Activated CD4-positive, CD25-positive, alpha-beta regulatory T cell treated with anti-CD3 and anti-CD28 coated beads, Interleukin-2, amount 50 U/mL, for 24 hours (primary cell): ENCODE results near the gene CRY2.

Source experiments
- ATAC-seq, 2 donors: fragments of 150-1000 bp; cut with Tn5 transposase; one replicate each; pipeline ENCODE4 v1.10.0; 2021; ENCODE audit warnings: mild to moderate bottlenecking in 1 of 2, moderate library complexity in 1 of 2

CRY2 gene

DNA sequence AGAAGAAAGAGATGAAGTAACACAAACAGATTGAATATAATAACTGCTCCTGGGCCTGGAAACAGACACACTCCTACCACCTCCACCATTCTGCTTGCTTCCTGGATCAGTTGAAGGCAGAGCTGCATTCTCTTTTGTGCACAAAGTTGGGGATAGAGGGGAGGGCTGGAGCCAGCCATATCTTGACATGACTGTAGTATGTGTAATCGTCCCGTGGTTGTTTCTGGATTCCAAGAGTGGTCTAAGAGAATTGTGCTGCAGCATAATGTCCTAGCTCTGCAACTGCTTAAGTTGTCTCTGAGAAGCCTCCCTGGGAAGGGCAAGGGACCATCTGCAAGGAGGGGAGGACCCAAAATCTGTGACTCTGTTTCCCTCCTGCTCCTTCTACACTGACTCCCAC is 3.2 kb downstream of the CRY2 start:
- no peak for ATAC-seq

- ATAC-seq, result no peak
These were observed 4.0 kb downstream of the CRY2 start for GRCh38 chr11:45851228-45851627.

- no peak for ATAC-seq
These were observed 4.9 kb downstream of the CRY2 start for GRCh38 chr11:45852018-45852711.

DNA sequence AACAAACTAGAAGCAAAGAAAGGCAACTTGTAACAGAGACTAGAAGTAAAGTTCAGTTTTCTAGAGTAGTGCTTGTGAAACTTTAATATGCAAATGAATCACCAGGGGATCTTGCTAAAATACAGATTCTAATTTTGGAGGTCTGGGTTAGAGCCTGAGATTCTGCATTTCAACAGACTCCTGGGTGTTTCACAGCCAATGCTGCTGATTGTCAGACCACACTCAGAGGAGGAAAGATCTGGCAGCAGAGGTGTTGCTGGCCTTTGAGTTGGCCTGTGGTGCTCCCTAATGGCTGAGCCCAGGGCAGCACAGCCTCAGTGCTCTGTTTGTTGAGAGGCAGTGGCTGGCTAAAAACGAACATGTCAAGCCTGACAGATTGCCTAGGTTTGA is 5.4 kb downstream of the CRY2 start:
- no peak for ATAC-seq

GRCh38 chr11:45853332-45854219 is 6.3 kb downstream of the CRY2 start:
- ATAC-seq, result no peak

- ATAC-seq, result no peak
These were observed 8.0 kb downstream of the CRY2 start for GRCh38 chr11:45855308-45855707.

DNA sequence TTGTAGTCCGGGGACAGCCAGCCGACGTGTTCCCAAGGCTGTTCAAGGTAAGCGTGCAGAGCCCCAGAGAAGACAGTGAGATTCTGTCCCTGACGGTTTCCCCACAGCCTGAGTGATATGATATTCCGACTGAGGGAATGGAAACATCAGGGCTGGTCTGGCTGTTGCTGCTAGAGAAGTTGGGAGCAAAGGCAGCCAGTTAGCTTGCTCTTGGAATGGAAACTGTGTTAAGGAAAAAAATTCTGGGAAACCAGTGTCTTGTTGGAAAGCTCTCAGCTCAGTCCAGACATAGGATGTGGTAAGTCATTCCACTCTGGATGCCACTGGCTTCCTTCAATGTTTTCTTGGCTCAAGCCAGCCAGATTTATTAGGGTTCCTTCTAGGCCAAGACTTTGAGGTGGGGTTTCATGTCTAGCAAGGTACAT is 8.8 kb downstream of the CRY2 start:
- ATAC-seq, result no peak

- ATAC-seq, result no peak
These were observed 10.7 kb downstream of the CRY2 start for GRCh38 chr11:45857961-45858474.

- no peak for ATAC-seq
These were observed 11.6 kb downstream of the CRY2 start for GRCh38 chr11:45858751-45859398.

- no peak for ATAC-seq
These were observed 12.4 kb downstream of the CRY2 start for GRCh38 chr11:45859661-45860140.

DNA sequence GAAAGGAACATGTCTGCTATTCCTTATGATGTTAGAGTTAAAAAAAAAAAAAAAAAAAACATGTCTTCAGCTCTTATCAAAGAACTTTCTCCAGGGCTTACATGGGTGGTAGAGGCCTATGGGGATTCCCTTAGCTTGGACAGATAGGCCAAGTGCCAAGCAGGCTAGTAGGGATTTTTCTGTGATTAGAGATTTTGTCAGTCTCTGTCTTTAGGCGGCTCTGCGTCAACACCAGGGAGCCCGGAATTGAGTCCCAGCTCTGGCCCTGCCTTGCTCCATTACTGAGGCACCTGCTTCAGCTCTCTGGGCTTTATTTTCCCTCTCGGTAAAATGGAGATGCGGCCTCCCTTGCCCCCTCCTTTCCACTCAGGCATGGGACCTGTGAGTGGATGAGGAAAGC is 13.1 kb downstream of the CRY2 start:
- no peak for ATAC-seq

GRCh38 chr11:45860764-45861510 is 13.7 kb downstream of the CRY2 start:
- no peak for ATAC-seq

DNA sequence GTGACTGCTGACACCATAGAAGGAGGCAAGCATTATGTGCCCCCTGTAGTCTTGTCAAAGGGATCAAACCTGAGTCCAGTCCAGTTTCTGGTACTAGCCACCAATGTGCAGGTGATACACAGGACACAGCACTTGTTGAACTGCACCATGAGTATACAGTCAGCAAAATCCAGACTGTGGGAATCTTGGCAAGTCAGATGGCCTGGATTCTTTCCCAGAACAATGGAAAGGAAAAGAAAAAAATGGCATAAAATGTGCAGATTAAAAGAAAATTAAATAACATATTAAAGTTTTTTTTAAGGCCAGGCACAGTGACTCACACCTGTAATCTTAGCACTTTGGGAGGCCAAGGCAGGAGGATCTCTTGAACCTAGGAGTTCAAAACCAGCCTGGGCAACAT is 16.8 kb downstream of the CRY2 start:
- ATAC-seq, result no peak

- ATAC-seq, result no peak
These were observed 22.3 kb downstream of the CRY2 start for GRCh38 chr11:45869551-45869950.

GRCh38 chr11:45870706-45871105 is 23.4 kb downstream of the CRY2 start:
- no peak for ATAC-seq

DNA sequence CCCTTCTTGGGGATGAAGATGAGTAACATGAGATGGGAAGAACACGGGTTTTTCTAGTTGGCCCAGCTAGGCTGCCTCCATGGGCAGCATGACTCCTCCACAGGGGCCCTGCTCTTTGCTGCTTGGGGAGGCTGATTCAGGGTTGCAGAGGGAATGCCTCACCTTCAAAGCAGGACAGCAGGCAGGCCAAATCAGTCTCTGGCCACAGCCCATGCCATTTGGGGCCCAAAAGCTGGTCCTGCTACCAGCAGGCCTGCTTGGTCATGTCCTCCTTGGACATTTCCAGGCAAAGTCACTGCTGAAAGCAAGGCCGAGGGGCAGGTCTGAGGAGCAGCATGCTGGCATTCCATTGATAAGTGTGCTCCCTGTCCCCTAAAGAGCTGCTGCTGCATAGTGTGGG is 24.4 kb downstream of the CRY2 start:
- no peak for ATAC-seq

DNA sequence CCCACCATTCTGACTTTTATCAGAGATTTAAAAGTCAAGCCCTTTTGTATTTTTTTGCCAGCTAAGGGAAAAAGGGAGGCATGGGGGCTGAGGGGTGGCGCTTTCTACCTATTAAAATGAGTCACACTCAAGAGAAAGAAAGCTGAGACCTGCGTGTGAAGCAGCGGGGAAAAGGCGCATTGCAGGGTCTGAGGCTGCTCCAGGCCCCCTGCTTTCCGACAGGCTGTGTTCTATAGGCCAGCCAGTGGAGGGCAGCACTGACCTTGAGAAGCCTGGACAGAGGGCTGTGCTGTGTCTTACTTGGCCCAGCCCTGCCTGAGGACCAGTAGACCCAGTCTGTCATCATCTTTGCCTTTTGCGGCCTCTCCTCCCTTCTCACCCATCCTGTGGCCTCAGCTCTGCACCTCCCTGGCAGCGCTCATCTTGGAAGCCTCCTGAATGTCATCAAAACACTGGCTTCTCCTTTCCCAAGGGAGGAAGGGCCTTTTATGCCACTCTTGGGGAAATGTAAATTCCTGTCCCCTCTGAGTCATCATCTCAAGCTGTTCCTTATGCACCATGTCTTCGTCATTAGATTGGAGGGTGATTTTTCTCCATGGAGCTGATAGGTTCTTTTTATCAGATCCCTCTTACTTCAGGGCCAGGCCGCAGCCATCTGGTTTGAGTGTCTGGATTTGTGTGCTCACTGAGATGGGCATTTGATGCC is 25.5 kb downstream of the CRY2 start:
- peak in 1 of 2 donors; percentile 28 for ATAC-seq

- ATAC-seq, result no peak
These were observed 29.1 kb downstream of the CRY2 start for GRCh38 chr11:45876401-45876800.

DNA sequence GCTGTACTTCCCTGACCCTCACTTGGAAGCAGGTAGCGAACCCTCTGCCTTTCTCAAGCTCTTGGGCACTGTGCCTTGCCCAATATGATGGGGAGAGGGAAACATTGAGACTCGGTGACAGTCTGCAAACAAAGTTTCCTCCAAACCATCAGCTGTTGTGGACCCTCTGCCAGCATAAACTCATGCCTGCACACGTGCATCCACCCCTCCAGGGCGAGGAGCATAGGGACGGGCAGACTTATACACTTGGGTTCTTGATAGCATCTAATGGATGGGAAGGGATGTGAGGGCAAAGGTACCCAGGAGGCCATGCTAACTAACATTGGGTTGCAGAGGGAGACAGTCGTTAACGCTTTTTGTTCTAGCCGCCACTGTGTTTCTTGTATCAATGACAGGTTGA is 29.9 kb downstream of the CRY2 start:
- ATAC-seq, result no peak

- no peak for ATAC-seq
These were observed 30.6 kb downstream of the CRY2 start for GRCh38 chr11:45877845-45878244.

GRCh38 chr11:45879803-45880686 is 32.8 kb downstream of the CRY2 start:
- no peak for ATAC-seq
